Activated naive CD4-positive, alpha-beta T cell treated with anti-CD3 and anti-CD28 coated beads for 36 hours (primary cell): ENCODE data around the gene DLK2. TPM values are rescaled to one million over a fixed set of nuclear protein-coding genes. Genes with fewer than 3 reads are reported as not detected.
"Not testable (repeated sequence)": the region's sequence is repeated elsewhere in the genome, so short reads cannot be mapped to it uniquely, and the experiment has no call there.

Experiments
- CTCF ChIA-PET: fragments of 350-600 bp; sonication (Branson Sonifier 250); formaldehyde crosslinking; loops from one replicate; lab custom pipeline; 2021; ENCODE audit warnings: antibody characterized with exemption; lab: Charles Lee
- DNase-seq: peaks from one replicate; pipeline ENCODE4 v3.0.0-alpha.2; 2020
- H3K27ac Mint-ChIP-seq: one replicate; pipeline ENCODE4 v1.8.0; 2021; ENCODE audit warnings: mild to moderate bottlenecking, mixed read lengths
- H3K27me3 Mint-ChIP-seq: one replicate; pipeline ENCODE4 v1.8.0; 2021; ENCODE audit warnings: low read depth, mixed read lengths
- H3K36me3 Mint-ChIP-seq: one replicate; pipeline ENCODE4 v1.8.0; 2021; ENCODE audit warnings: low read depth, mixed read lengths
- H3K4me1 Mint-ChIP-seq: one replicate; pipeline ENCODE4 v1.8.0; 2021; ENCODE audit warnings: low read depth, mixed read lengths
- H3K4me3 Mint-ChIP-seq: one replicate; pipeline ENCODE4 v1.8.0; 2021; ENCODE audit warnings: mild to moderate bottlenecking, moderate library complexity, mixed read lengths
- H3K9me3 Mint-ChIP-seq: one replicate; pipeline ENCODE4 v1.8.0; 2021; ENCODE audit warnings: mixed read lengths
- intact Hi-C: fragments of 100-400 bp; cut with micrococcal nuclease; formaldehyde crosslinking; loops from one replicate; pipeline ENCODE4 v1.15.1; 2023
- microRNA-seq: library from miRNA; unstranded; fragments of <30 nt; microRNA quantifications from one replicate; pipeline ENCODE4 v1.2.0, GENCODE V29; 2022; ENCODE audit warnings: borderline microRNAs expressed, borderline replicate concordance
- total RNA-seq, 2 experiments: library from RNA; stranded (reverse); gene quantifications; one replicate each; pipeline ENCODE4 v1.2.3, GENCODE V29; 2021

The DLK2 gene
- total RNA-seq, 2 experiments from 2014 or later, result 0.47 to 0.52 TPM

GRCh38 chr6:43416935-43417334 is 38.4 kb downstream of the DLK2 start:
- no peak overlapping the region for H3K27ac Mint-ChIP-seq
- CTCF ChIA-PET, result interaction anchor here (0.7 to 1.1 kb wide), 3 partner anchors 16 to 512 kb away, joined by 3 to 5 read pairs (median 4); no protein-coding TSS in a partner anchor
- intact Hi-C loops, result no loop called here
- DNase-seq, result no peak
- no peaks in the 10 kb centered on the region for H3K36me3 Mint-ChIP-seq
- no peaks in the 10 kb centered on the region for H3K4me1 Mint-ChIP-seq
- H3K9me3 Mint-ChIP-seq, result peaks cover 2% of the 10 kb centered on the region
- H3K27me3 Mint-ChIP-seq, result no peaks in the 10 kb centered on the region
- H3K4me3 Mint-ChIP-seq, result no peak overlapping the region

- H3K27me3 Mint-ChIP-seq, intact Hi-C loops, H3K36me3 Mint-ChIP-seq, H3K9me3 Mint-ChIP-seq, H3K4me1 Mint-ChIP-seq, H3K4me3 Mint-ChIP-seq, DNase-seq, H3K27ac Mint-ChIP-seq: not testable (repeated sequence)
- CTCF ChIA-PET, result interaction anchor here (0.6 kb wide), 1 partner anchor 341 kb away, joined by 3 read pairs; no protein-coding TSS in a partner anchor
Observed at GRCh38 chr6:43415275-43415674, 40.1 kb downstream of the DLK2 start.

- H3K4me1 Mint-ChIP-seq, result no peaks in the 10 kb centered on the region
- H3K4me3 Mint-ChIP-seq, result no peak overlapping the region
- intact Hi-C loops, result no loop called here
- no peaks in the 10 kb centered on the region for H3K36me3 Mint-ChIP-seq
- no peaks in the 10 kb centered on the region for H3K9me3 Mint-ChIP-seq
- no peak overlapping the region for H3K27ac Mint-ChIP-seq
- no peak for DNase-seq
- CTCF ChIA-PET, result interaction anchor here (1.1 kb wide), 1 partner anchor 93 kb away, joined by 4 read pairs; no protein-coding TSS in a partner anchor
- no peaks in the 10 kb centered on the region for H3K27me3 Mint-ChIP-seq
Observed at GRCh38 chr6:43413002-43413401, 42.3 kb downstream of the DLK2 start.

- CTCF ChIA-PET, result interaction anchor here (1.1 kb wide), 1 partner anchor 94 kb away, joined by 4 read pairs; no protein-coding TSS in a partner anchor
- no peak overlapping the region for H3K27ac Mint-ChIP-seq
- H3K4me1 Mint-ChIP-seq, result no peaks in the 10 kb centered on the region
- intact Hi-C loops, result no loop called here
- H3K4me3 Mint-ChIP-seq, result no peak overlapping the region
- no peak for DNase-seq
- no peaks in the 10 kb centered on the region for H3K36me3 Mint-ChIP-seq
- no peaks in the 10 kb centered on the region for H3K9me3 Mint-ChIP-seq
- H3K27me3 Mint-ChIP-seq, result no peaks in the 10 kb centered on the region
Observed at GRCh38 chr6:43412541-43412940, 42.8 kb downstream of the DLK2 start.

GRCh38 chr6:43410776-43411175 is 44.6 kb downstream of the DLK2 start:
- H3K27me3 Mint-ChIP-seq, H3K36me3 Mint-ChIP-seq, H3K4me3 Mint-ChIP-seq, H3K9me3 Mint-ChIP-seq, H3K4me1 Mint-ChIP-seq, H3K27ac Mint-ChIP-seq, intact Hi-C loops, CTCF ChIA-PET, DNase-seq: not testable (repeated sequence)

GRCh38 chr6:43408259-43408658 is 47.1 kb downstream of the DLK2 start:
- intact Hi-C loops, result no loop called here
- H3K27me3 Mint-ChIP-seq, result peaks cover 2% of the 10 kb centered on the region
- no peak overlapping the region for H3K4me3 Mint-ChIP-seq
- H3K4me1 Mint-ChIP-seq, result no peaks in the 10 kb centered on the region
- no peak for DNase-seq
- no peaks in the 10 kb centered on the region for H3K36me3 Mint-ChIP-seq
- CTCF ChIA-PET, result no interaction called here
- H3K27ac Mint-ChIP-seq, result no peak overlapping the region
- H3K9me3 Mint-ChIP-seq, result no peaks in the 10 kb centered on the region

GRCh38 chr6:43407296-43407695 is 48.1 kb downstream of the DLK2 start:
- Mint-ChIP-seq H3K9me3 (no peaks in the 10 kb centered on the region), H3K4me3 (no peak overlapping the region), H3K27me3 (peaks cover 2% of the 10 kb centered on the region), H3K36me3 (no peaks in the 10 kb centered on the region), H3K27ac (no peak overlapping the region), H3K4me1 (no peaks in the 10 kb centered on the region)
- no peak for DNase-seq
- intact Hi-C loops, result no loop called here
- CTCF ChIA-PET, result interaction anchor here (0.7 kb wide), 1 partner anchor 64 kb away, joined by 3 read pairs; no protein-coding TSS in a partner anchor

GRCh38 chr6:43405354-43405753 is 50.0 kb downstream of the DLK2 start:
- CTCF ChIA-PET, result interaction anchor here (1.4 kb wide), 1 partner anchor 102 kb away, joined by 4 read pairs; no protein-coding TSS in a partner anchor
- no peaks in the 10 kb centered on the region for H3K36me3 Mint-ChIP-seq
- no peaks in the 10 kb centered on the region for H3K9me3 Mint-ChIP-seq
- H3K27me3 Mint-ChIP-seq, result peaks cover 2% of the 10 kb centered on the region
- intact Hi-C loops, result no loop called here
- H3K4me1 Mint-ChIP-seq, result no peaks in the 10 kb centered on the region
- DNase-seq, result no peak
- no peak overlapping the region for H3K4me3 Mint-ChIP-seq
- H3K27ac Mint-ChIP-seq, result no peak overlapping the region

GRCh38 chr6:43402820-43403219 is 52.5 kb downstream of the DLK2 start:
- peaks cover 2% of the 10 kb centered on the region for H3K27me3 Mint-ChIP-seq
- no peaks in the 10 kb centered on the region for H3K36me3 Mint-ChIP-seq
- H3K4me1 Mint-ChIP-seq, result peaks cover under 1% of the 10 kb centered on the region
- no peaks in the 10 kb centered on the region for H3K9me3 Mint-ChIP-seq
- intact Hi-C loops, result no loop called here
- no peak for DNase-seq
- no peak overlapping the region for H3K27ac Mint-ChIP-seq
- CTCF ChIA-PET, result interaction anchor here (1.1 kb wide), 1 partner anchor 12 kb away, joined by 4 read pairs; no protein-coding TSS in a partner anchor
- H3K4me3 Mint-ChIP-seq, result no peak overlapping the region

- Mint-ChIP-seq H3K27me3 (peaks cover 2% of the 10 kb centered on the region), H3K4me3 (no peak overlapping the region), H3K4me1 (peaks cover 1% of the 10 kb centered on the region), H3K27ac (no peak overlapping the region), H3K36me3 (no peaks in the 10 kb centered on the region), H3K9me3 (no peaks in the 10 kb centered on the region)
- DNase-seq, result no peak
- CTCF ChIA-PET, result interaction anchor here (0.6 to 0.8 kb wide), 2 partner anchors 15 to 93 kb away, joined by 3 read pairs; partner anchors contain the start of gene CRIP3
- intact Hi-C loops, result no loop called here
Observed at GRCh38 chr6:43401730-43402129, 53.6 kb downstream of the DLK2 start.

Small RNA genes lying within 50 kb of the gene (microRNA-seq; reads per million reads assigned to microRNA genes)
- gene MIR6780B, result not detected

Other genes starting within 250 kb of the DLK2 start
- 10 to 100 TPM; 59.7 to 59.8 TPM for gene DNPH1, start 226.1 kb downstream of the DLK2 start, total RNA-seq
- under 1 TPM in 1 of 2 experiments, not detected in 1; 0.02 TPM for gene TTBK1, start 212.1 kb downstream of the DLK2 start, total RNA-seq
- gene SLC22A7, start 157.3 kb downstream of the DLK2 start, total RNA-seq, result not detected
- gene CRIP3, start 146.7 kb downstream of the DLK2 start, total RNA-seq, result 1 to 10 TPM; 2.9 to 3.1 TPM
- 1 to 10 TPM; 9.3 to 9.9 TPM for gene ZNF318, start 85.9 kb downstream of the DLK2 start, total RNA-seq
- 10 to 100 TPM; 22.7 to 26.6 TPM for gene ABCC10, start 28.0 kb downstream of the DLK2 start, total RNA-seq
- 10 to 100 TPM; 23.0 to 24.6 TPM for gene TJAP1, start 22.0 kb upstream of the DLK2 start, total RNA-seq
- under 1 TPM; 0.10 to 0.17 TPM for gene LRRC73, start 54.8 kb upstream of the DLK2 start, total RNA-seq
- 10 to 100 TPM; 26.2 to 26.5 TPM for gene YIPF3, start 61.4 kb upstream of the DLK2 start, total RNA-seq
- gene POLR1C, start 61.5 kb upstream of the DLK2 start, total RNA-seq, result 10 to 100 TPM; 47.5 to 50.1 TPM
- 10 to 100 TPM; 74.9 to 93.2 TPM for gene XPO5, start 120.5 kb upstream of the DLK2 start, total RNA-seq
- gene POLH, start 120.6 kb upstream of the DLK2 start, total RNA-seq, result 10 to 100 TPM; 63.3 to 68.6 TPM
- gene GTPBP2, start 173.7 kb upstream of the DLK2 start, total RNA-seq, result 10 to 100 TPM; 54.5 to 57.5 TPM
- 10 to 100 TPM; 19.8 to 22.7 TPM for gene MAD2L1BP, start 180.3 kb upstream of the DLK2 start, total RNA-seq
- gene RSPH9, start 189.5 kb upstream of the DLK2 start, total RNA-seq, result not detected
- gene MRPS18A, start 232.2 kb upstream of the DLK2 start, total RNA-seq, result 10 to 100 TPM; 47.8 to 50.2 TPM